Stimulated activated CD4-positive, alpha-beta T cell treated with anti-CD3 and anti-CD28 coated beads, Interleukin-15, amount 100 ng/mL, for 48 hours (primary cell): ENCODE measurements around the gene OSBP2.
"Not testable (repeated sequence)": the region's sequence is repeated elsewhere in the genome, so short reads cannot be mapped to it uniquely, and the experiment has no call there.

Experiments used
- DNase-seq, 2 donors: peaks; one replicate each; pipeline ENCODE4 v3.0.0-alpha.2; 2020; ENCODE audit warnings: low read depth in 2 of 2

Gene OSBP2

DNA sequence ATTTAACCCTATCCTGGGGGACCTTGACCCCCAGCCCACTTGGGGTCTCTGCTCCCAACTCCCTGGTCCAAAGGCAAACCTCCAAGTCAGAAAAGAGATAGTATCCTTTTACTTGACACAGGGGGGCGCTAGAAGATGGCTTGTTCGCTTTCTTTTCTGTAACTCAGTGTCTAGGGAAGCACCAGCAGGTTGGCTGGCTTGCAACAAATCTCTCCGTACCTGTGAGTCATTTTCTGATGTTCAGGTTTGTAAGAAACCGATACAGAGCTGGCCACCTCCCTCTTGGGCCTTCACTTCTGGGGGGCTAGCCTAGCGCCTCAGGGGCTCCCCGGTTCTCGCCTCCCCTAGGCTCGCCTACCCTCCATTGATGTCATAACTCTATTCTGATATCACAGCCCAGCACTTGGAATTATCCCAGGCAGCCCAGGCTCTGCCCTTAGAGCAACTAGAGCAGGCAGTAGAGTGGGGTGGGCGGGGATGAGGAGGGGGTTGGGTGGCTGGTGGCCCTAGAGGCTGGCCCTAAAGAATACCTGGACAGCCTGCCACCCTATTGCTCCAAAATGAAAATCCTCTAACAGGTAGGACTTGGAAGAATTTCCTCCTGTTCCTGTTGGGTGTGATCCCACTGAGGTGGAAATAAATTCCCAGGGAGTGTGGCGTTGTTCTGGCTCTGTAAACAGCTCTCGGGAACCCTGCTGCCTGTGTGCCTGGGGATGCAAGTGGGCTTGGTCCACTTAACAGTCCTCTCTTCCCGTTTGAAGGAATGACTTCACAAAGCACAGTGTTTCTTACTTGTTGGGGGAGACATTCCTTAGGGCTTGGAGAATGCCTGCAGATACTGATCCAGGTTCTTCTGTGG, 69.4 kb downstream of the OSBP2 start:
- peak; percentile 47 to 49 for DNase-seq

DNA sequence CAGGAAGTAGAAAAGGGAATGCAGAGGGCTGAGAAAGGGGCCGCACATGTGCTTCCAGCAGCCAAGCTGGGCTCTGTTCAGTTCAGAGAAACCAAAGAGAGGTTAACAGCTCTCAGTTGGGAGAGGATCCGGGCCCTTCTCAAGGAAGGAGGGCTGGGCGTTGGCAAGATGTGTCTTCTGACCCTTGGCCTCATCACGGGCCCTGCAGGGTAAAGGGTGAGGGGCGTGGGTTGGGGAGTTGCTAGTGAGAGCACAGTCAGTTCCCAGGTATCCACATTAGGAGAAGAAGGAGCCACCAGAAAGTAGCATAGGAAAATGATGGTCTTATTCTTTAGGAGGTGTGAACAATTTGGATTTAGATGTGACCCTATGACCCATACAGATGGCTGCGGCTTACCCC, 73.0 kb downstream of the OSBP2 start:
- no peak for DNase-seq

DNA sequence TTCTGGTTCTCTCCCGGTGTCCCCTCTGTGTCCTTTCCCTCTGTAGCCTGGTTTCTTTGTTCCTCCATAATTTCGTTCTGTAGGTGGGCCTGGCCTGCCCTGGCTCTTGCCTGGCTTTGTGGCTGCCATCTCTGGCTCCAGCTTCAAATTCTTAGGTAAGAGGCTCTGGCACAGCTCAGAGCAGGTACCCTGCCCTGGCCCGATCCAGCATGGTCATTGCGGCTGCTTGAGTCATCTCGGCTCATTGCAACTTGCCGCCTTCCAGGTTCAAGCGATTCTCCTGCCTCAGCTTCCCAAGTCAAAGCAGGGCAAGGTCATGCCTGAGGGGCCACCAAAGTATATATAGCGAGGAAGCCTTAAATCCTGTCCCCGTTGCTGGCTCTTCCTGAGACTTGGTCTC, 76.0 kb downstream of the OSBP2 start:
- no peak for DNase-seq

DNA sequence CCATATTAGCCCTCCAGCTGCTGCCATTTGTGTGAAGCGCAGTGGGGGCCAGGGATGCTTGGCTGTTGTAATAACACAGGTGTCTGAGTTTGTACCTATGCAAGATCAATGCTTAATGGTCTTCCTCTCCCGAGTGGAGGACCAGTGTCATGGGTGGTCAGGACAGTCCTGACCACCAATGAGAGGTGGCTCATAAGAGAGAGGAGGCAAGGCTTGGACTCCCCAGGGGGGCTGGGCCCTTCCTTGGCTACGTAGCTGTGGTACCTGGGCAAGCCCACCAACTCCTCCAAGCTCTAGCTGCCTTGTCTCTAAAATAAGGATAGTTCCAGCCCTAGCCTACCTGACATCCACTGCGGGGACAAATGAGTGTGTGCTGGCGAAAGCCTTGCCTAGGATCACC, 79.2 kb downstream of the OSBP2 start:
- DNase-seq: no peak

DNA sequence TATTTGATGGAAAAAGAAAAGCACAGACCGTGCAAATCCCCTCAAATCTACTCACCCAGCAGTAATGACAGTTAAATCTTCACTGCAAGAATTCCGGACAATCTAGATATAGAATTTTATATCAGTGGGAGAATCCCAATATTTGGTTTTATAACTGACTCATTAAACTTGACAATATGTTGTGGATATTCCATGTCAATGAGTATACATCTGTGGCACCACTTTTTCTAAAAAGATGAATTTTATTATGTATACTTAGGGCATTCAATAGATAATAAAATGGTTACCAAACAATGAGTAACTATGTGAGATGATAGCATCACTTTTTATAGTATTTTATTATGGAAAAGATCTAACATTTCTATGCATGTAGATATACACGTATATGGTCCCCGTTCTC, 79.9 kb downstream of the OSBP2 start:
- DNase-seq: no peak

DNA sequence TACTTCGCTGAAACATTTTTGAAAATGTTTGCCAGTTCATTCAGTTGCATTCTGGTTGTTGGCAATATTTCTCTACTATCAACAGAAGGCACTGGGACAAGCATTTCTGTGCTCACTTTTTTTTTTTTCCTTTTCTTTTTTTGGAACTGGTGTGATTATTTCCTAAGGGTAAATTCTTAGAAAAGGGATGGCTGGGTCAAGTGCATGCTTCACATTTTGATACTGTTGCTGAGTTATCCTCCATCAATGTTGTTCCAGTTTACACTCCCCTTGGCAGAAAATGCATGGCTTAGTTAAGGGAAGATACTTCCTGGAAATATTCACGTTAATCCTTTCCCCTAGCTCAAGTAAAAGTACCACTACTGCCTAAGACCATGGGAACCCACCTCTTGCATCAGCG, 81.8 kb downstream of the OSBP2 start:
- no peak for DNase-seq

DNA sequence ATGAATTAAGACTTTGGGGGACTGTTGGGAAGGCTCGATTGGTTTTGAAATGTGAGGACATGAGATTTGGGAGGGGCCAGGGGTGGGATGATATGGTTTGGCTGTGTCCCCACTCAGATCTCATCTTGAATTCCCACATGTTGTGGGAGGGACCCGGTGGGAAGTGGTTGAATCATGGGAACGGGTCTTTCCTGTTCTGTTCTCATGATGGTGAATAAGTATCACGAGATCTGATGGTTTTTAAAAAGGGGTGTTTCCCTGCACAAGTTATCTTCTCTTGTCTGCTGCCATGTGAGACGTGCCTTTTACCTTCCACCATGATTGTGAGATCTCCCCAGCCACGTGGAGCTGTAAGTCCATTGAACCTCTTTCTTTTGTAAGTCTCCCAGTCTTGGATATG, 82.5 kb downstream of the OSBP2 start:
- not testable (repeated sequence) for DNase-seq

DNA sequence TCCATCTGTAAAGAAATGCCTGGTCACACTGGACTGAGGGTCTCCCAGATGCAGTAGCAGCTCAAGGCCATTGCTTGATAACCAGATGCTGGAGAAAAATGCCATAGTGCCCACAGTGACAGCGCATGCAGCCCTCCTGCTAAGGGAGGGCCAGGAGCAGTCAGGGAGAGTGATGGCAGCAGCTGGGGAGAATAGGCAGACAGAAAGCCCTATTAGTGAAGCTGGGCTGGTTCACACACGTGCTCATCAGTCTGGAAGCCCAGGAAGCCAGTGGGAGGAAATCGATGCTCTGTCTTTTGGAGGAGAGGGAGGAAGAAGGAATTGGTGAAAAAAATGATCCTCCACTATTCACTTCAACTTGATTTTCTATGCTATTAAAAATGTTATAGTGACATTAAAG, 82.9 kb downstream of the OSBP2 start:
- no peak for DNase-seq

DNA sequence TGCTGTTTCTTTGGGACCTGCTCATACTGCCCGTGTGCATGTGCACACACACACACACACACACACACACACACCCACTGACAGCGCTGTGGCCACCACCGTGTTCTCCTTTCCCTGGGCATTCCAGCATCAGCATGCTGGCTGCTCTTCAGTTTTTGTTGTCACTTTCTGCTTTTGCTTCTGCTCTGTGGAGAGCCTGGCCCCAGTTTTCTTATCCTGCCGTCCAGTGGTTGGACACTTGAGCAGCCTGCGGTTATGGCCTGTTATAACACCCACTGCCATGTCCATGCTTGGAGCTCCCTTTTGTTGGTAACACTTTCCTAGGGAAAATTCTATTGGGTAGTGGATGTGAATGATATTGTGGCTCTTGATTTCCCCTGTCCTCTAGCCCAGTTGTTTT, 83.6 kb downstream of the OSBP2 start:
- no peak for DNase-seq

DNA sequence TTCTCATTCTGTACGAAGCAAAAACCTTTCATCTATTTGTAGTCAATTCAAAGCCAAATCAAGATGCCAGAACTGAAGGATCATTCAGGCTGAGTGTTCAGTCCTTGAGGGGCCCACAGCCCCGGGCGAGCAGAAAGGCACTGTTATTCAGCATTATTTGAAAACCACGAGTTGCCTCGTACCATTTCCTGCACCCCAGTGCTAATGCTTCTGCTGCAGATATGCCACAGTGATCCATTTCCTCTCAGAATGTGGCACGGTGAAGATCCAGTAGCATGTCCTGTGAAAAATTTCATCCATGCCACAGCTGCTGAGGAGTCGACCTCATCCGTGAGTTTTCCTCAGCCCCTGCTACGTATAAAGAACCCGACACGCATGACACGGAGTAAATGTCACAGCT, 85.4 kb downstream of the OSBP2 start:
- DNase-seq: no peak

DNA sequence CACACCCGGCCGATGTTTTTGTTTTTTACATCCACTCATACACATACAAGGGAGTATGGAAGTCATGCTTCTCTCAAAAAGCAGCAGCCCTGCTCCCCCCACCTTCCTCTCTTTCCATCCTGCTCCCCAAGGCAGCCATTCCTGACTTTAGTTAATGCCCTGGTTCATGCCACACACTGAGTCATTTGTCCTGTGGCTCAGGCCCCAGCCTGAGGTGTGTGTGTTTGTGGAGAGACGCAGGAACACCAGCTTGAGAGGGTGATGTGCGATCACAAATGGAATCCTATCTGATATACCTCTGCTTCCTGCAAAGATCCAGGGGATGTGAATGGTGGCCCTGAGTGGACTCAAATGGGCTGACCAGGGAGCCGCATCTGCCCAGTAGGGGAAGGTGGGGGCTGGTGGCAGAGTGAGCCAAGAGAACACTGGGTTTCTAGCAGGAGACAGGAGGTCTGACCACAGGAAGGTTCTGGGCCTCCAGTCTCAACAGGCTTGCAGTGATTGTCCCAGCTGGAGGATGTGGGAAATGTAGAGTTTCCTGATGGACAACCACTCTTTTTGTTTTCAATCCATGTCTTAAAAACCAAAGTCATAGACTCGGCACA, 86.7 kb downstream of the OSBP2 start:
- no peak for DNase-seq

DNA sequence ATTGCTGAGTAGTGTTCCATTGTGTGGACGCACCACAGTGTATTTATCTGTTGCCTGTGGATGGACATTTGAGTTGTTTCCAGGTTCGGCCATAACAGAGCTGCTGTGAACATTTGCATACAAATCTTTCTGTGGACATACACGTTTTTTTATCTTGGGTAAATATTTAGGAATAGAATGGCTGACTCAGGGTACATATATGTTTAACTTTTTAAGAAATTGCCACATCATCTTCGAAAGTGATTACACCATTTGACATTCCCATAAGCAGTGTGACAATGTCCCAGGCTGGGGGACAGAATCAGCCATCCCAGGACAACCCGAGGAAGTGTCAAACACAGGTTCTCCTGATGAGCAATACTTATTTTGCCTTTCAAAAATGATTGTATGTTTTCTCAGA, 87.9 kb downstream of the OSBP2 start:
- DNase-seq: no peak

DNA sequence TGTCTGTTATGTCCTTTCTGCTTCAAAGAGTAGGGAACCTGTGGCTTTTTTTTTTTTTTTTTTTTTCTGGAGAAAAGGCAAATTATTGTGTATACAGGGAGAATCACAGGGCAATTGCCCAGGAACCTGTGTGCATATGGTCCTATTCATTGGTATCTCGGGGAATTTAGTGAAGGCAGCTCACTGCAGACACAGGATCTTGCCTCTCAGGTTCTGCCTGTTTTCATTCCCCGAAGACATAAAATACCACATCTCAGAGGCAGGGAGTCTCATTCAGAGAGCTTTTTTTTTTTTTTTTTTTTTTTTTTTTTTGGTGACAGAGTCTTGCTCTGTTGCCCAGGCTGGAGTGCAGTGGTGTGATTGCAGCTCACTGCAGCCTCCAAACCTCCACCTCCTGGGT, 88.3 kb downstream of the OSBP2 start:
- no peak for DNase-seq

DNA sequence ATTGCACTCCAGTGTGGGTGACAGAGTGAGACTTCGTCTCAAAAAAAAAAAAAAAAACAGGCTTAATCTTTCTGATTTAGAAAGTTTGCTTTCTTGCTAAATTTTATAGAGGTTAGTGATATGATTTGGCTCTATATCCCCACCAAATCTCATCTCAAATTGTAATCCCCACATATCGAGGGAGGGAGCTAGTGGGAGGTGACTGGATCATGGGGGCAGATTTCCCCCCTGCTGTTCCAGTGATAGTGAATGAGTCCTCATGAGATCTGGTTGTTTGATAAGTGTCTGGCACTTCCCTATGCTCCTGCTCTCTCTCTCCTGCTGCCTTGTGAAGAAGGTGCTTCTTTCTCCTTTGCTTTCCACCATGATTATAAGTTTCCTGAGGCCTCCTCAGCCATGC, 90.9 kb downstream of the OSBP2 start:
- DNase-seq: no peak

DNA sequence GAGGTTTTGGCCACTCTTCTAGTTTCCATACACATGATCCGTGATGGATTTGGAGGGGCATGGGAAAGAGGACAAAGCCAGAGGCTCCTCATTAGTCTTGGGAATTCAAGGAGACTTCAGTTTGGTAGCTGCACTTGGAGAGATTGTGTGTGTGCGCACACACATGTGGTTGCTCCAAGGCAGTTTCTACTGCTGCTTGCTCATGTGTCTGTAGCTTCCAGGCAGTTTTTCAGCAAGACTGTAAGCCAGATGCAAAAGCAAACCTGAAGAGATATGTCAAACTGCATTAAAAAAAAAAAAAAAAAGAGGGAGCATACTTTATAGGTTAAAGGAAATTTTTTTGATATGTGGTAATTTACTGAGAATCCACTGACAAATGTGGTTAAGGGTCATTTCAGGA, 95.7 kb downstream of the OSBP2 start:
- no peak for DNase-seq

DNA sequence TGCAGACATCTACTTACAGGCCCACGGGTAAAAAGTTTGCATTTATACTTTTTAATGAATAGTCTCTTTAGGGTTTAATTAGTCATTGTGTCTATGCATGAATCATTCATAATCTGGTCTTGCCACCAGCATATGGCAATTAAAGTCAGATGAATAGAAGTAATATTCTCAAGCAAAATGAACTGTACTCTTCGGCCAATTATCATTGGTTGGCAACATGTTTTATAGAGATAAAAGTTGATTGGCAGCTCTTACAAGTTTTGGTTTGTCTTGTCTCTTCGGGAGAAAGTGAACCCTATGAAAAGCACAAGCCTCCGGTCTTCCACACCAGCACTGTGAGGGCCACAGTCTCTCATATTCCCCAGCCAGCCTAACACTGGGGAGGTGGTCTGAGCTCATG, 97.8 kb downstream of the OSBP2 start:
- no peak for DNase-seq

DNA sequence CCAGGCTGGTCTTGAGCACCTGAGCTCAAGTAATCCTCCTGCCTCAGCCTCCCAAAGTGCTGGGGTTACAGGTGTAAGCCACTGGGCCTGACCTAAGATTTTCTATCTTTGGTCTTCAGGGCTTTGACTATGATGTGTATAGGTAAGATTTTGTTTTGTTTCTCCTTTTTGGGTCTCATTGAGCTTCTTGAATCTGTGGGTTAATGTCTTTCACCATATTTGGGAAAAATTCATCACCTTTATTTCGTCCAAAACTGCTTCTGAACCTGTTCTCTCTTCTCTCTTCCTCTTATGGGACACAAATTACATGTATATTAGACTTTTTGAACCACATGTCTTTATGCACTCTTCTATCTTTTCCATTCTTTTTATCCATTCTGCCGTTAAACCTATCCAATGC, 100.4 kb downstream of the OSBP2 start:
- no peak for DNase-seq

DNA sequence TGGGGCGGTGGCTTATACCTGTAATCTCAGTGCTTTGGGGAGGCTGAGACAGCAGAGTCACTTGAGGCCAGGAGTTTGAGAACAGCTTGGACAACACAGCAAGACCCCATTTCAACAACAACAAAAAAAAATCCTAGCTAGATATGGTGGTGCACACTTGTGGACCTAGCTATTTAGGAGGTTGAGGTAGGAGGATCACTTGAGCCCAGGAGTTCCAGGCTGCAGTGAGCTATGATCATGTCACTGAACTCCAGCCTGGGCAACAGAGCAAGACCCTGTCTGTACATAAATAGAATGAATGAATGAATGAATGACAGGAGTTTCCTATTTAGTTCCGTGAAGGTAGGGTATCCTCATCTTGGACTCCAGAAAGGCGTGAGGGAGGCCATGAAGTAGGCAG, 107.0 kb downstream of the OSBP2 start:
- DNase-seq: no peak

DNA sequence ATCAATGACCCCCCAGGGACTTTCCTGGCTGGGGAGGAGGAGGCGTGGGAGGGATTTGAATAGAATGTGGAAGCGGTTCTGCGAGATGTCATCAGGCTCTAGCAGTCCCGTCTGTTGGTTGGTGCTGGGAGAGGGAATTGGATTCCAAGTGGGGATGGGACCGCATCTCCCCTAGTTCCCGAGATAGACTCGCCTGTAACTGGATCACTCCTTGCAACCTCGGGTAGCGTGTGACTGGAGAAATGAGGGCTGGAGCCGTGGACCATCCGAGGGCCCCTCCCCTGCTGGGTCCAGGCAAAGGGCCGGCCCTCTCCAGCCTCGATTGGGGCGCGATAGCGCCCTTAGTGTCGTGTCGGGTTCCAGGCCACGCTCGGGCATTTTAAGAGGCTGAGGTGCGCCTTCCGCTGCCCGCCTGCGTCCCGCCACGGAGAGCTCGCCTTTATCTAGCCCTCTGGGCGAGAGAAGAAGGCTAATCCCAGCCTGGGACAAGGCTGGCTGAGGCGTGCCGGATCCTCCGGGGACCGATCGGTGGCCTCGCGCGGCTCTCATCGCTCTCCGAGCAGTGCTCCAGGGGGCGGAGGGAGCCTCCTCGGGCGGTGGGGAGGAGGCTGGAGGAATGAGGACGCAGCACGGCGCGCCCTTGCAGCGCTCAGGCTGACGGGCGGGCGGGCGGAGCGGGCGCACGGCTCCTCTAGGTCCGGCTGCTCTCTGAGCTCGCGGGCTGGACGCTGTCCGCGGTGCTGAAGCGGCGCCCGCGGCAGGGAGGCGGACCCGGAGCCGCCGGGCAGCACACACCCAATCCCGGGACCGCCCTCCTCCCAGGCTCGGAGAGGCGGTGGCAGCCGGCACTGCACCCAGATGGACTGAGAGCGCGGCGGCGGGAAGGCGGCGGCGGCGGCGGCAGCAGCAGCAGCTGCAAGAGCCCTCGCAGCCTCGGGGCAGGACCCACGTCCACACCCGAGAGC, 107.8 kb downstream of the OSBP2 start:
- peak; percentile 56 to 60 for DNase-seq

DNA sequence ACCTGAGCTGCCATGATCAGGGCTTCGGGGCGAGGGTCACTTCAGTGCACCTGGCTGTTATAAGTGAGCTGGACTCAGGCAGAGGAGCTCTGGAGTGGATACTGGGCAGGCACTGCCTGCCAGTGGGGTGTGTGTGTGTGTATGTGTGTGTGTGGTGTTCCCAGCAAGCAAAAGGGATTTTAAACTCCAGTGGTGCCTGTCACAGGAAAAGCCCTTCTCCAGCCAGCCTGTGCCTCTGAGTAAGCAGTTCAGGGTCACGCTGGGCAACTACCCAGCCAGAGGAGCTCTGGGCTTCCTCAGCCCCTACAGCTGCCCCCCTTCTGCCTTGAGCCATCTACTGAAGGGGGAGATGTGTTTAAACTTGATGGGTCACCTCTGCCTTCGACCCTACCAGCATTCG, 109.0 kb downstream of the OSBP2 start:
- no peak for DNase-seq

DNA sequence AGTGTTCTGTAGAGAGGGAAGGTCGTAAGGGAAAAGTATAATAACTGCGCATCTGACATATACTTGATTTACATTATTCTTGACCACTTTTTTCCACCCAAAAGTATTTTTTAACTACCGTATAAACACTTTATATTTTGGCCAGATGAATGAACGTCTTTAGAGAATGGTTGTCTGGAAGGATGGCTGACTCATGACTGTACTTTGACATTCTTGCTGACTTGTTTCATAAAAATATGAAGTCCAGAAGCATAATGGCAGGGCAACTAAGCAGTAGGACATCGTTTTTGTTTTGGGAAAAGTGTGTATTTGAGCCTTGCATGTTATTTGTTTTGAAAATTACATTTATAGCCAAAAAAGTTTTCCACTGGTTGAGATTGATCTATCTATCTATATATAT, 110.0 kb downstream of the OSBP2 start:
- DNase-seq: no peak

DNA sequence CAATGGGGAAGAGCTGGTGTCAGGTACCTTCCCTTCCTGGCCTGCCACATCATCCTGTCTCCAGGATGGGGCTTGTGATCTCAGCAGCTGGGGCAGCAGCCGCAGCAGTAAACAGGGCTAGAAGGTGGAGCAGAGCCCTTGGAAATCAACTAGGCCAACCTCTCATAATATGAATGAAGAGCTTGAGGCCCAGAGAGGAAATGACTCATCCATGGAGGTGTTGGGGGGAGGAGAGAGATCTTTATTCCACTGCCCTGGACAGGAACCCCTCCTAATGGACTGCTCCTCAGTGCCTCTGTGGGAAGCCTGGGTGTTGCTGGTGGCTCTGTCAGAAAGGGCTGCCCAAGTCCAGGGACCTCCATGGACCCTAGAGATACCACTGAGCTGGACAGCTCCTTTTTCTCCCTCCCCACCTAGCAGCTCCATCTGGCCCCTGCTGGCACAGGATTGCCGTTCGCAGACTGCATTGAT, 111.8 kb downstream of the OSBP2 start:
- DNase-seq: no peak
